ENCODE results near the gene PRPF38A.

DNA sequence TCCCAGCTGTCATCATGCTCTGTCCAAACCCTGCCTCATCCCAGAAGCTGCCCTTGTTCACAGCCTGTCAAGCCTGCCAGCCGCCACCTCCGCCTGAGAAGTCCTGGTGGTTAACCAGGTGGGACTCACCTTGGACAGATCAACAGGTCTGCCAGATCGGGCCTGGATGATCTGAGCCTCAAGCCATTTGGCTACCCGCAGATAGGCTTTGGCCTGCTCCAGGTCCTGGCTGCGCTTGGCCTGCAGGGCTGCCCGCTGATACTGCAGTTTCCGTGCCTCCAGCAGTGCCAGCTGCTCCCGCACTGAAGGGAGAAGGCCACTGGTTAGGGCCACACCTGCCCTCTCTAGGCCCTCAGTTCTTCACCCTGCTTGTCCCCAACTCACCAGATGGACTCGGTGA lies 47.0 kb upstream of the PRPF38A start:
- TF ChIP-seq, protein P1, sequence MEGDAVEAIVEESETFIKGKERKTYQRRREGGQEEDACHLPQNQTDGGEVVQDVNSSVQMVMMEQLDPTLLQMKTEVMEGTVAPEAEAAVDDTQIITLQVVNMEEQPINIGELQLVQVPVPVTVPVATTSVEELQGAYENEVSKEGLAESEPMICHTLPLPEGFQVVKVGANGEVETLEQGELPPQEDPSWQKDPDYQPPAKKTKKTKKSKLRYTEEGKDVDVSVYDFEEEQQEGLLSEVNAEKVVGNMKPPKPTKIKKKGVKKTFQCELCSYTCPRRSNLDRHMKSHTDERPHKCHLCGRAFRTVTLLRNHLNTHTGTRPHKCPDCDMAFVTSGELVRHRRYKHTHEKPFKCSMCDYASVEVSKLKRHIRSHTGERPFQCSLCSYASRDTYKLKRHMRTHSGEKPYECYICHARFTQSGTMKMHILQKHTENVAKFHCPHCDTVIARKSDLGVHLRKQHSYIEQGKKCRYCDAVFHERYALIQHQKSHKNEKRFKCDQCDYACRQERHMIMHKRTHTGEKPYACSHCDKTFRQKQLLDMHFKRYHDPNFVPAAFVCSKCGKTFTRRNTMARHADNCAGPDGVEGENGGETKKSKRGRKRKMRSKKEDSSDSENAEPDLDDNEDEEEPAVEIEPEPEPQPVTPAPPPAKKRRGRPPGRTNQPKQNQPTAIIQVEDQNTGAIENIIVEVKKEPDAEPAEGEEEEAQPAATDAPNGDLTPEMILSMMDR (conservative IDR thresholded peaks at IDR 0.05 in 1 of 2, IDR thresholded peaks at IDR 0.05 in 1 of 2; ENCODE audit: extremely low read depth in 1 of 2, insufficient read depth in 1 of 2, low read depth in 1 of 2, low read length in 2 of 2) = no peak
- no peak for TF ChIP-seq EZH2 (IDR thresholded peaks at IDR 0.05; ENCODE audit: borderline replicate concordance, low read length)
